GM12875 (cell line): ENCODE data around the gene ATP2C2.

Source experiments
- H3K4me3 ChIP-seq: one replicate; pipeline ENCODE4 v1.5.1; 2011; ENCODE audit warnings: low read depth, low read length, control low read depth
- TF ChIP-seq, protein P1 (sequence below): IDR thresholded peaks from 2 replicates; pipeline ENCODE4 v1.5.1; 2011; ENCODE audit warnings: low read depth, mild to moderate bottlenecking, control low read depth, inconsistent platforms, low read length, moderate library complexity, borderline replicate concordance; ENCODE audit not compliant: insufficient read depth

The ATP2C2 gene

DNA sequence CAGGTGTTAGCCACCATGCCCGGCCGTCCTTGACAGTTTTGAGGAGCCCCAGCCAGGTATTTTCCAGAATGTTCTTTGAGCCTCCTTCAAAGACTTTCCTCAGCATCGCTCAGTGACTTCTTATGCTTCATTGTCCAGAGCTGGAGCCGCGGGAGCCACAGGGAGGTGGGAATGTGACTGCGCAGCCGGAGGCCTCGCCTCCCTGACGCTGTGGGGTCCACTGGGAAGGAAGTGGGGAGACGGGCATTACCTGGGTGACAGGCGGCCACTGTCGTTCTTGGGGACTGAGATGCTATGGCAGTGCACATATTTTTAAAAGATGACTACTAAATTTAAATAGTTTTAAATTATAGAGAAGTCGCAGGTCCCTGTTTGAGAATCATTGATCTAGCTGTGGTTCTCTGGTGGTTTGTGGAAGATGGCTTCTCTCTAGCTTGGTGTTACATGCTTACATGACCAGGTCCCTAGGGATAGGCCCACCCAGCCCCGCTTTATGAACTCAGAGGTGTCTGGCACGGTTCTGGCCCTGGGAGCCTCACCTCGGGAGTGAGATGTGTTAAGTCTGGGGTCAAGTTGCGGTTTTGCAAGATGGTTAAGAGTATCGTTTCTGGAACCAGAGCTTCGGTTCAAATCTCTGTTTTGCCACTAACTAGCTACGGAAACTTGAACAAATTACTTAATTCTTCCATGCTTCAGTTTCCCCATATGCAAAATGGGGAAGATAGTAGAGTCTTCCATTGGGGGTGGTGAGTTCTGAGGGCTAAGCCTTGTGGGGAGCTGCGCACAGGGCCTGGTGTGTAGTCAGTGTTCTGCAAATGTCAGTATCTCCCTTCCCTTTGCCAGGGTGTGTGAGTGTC, 53.0 kb downstream of the ATP2C2 start:
- TF ChIP-seq, protein P1, sequence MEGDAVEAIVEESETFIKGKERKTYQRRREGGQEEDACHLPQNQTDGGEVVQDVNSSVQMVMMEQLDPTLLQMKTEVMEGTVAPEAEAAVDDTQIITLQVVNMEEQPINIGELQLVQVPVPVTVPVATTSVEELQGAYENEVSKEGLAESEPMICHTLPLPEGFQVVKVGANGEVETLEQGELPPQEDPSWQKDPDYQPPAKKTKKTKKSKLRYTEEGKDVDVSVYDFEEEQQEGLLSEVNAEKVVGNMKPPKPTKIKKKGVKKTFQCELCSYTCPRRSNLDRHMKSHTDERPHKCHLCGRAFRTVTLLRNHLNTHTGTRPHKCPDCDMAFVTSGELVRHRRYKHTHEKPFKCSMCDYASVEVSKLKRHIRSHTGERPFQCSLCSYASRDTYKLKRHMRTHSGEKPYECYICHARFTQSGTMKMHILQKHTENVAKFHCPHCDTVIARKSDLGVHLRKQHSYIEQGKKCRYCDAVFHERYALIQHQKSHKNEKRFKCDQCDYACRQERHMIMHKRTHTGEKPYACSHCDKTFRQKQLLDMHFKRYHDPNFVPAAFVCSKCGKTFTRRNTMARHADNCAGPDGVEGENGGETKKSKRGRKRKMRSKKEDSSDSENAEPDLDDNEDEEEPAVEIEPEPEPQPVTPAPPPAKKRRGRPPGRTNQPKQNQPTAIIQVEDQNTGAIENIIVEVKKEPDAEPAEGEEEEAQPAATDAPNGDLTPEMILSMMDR, result no peak
- H3K4me3 ChIP-seq, result no peak overlapping the region

DNA sequence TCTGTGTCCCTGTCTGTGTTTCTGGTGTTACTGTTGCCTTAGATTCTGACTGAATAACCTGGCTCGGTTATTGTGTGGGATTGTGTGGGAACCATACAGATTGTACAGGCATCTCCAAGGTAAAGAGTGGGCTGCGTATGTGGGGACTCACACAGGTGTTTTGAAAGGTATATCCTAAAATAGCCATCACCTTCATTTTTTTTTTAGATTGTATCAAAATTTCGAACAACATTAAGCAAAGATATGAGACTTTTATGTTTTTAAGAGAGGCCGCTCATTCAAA, 53.5 kb downstream of the ATP2C2 start:
- TF ChIP-seq, protein P1, result no peak
- H3K4me3 ChIP-seq, result no peak overlapping the region

DNA sequence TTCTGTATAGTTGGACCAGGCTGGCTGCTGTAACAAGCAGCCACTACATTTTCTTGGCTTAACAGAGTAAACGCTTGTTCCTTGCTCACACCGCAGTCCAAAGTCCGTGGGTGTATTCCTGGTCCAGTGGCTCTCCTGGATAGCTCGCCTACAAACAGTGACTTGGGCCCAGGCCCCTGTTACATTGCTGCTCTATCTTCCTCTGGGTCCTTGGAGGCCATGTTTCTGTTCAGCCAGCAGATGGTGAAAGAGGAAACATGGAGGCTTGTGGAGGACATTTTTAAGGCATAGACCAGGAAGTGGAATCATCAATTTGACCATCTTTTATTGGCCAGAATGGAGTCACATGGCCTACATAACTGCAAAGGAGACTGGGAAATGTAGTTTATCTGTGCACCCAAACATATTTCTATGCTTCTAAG, 55.1 kb downstream of the ATP2C2 start:
- no peak overlapping the region for H3K4me3 ChIP-seq
- TF ChIP-seq, protein P1, result no peak

DNA sequence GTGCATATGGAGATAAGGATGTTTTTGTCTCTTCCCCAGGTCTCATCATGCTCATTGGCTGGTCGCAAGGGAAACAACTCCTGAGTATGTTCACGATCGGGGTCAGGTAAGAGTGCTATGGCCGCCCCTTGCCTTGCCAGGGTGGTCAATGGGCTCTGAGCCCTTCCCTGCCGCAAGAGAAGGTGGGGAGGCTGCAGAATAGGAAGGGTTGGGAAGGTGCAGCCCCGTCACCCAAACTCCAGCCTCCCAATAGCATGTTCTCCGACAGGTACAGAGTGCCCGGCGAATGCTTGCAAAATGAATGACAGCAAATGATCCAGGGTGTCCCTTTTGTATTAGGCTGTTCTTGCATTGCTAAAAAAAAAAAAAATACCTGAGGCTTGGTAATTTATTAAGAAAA, 57.4 kb downstream of the ATP2C2 start:
- TF ChIP-seq, protein P1, result no peak

DNA sequence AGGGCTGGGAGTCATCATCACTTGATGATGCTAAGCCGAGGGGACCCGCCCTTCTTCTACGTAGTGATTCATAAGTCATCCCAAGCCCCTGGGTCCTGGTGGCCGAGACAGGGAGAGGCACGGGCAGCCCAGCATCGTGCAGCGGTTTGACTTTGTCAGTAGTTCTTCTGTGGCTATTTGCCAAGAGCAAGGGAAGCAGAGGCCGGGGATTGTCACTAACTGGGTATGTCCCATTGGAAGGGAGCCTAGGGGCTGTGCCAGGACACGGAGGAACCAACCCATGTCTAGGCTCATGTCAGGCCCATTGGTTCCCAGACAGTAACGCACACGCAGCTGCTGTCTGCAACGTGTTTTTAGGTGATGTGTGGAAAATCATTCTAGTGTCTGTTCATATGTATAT, 58.5 kb downstream of the ATP2C2 start:
- H3K4me3 ChIP-seq, result no peak overlapping the region
- TF ChIP-seq, protein P1, result no peak

More for the DNA sequence above, 57.4 kb downstream of the ATP2C2 start:
- no peak overlapping the region for H3K4me3 ChIP-seq

DNA sequence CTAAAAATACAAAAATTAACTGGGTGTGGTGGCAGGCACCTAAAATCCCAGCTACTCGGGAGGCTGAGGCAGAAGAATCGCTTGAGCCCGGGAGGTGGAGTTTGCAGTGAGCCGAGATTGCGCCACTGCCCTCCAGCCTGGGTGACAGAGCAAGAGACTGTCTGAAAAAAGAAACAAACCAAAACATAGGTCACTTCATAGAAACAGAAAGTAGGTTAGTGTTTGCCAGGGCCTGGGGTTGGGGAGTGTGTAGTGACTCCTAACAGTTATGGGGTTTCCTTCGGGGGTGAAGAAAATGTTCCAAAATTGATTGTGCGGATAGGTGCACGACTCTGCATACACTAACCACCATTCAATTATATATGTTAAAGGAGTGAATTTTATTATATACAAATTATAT, 59.2 kb downstream of the ATP2C2 start:
- no peak overlapping the region for H3K4me3 ChIP-seq
- TF ChIP-seq, protein P1, result no peak

DNA sequence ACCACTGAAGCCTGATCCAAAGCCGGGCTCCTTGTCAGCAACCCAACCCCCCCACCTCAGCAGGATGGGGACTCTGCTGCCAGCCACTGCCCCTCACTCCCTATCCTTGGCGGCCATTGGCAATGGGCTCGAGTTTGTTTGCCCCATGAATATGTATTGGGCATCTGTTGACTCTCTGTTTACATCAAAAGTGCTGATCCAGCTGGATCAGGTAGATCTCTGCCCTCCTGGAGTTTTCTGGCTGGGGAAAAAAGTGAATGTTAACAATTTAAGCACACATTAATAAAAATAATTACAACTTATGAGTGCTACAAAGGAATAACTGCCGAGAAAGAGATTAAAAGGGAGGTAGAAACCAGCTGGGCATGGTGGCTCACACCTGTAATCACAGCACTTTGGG, 62.5 kb downstream of the ATP2C2 start:
- no peak overlapping the region for H3K4me3 ChIP-seq
- TF ChIP-seq, protein P1, result no peak
